Glomerular endothelial cell (primary cell): Measurements from ENCODE around the gene PCTP. TPM values are rescaled to one million over a fixed set of nuclear protein-coding genes. Genes with fewer than 3 reads are reported as not detected.

Source experiments
- DNase-seq: peaks from one replicate; pipeline ENCODE4 v3.0.0-alpha.2; 2011; ENCODE audit warnings: low read depth, low spot score; ENCODE audit errors: extremely low read depth
- total RNA-seq: library from RNA; depleted of rRNA; stranded (reverse); fragments of >200 nt; gene quantifications from 2 replicates; pipeline ENCODE4 v1.2.3, GENCODE V29; 2015

PCTP gene
- 22.6 and 29.6 TPM in 2 replicates for total RNA-seq

DNA sequence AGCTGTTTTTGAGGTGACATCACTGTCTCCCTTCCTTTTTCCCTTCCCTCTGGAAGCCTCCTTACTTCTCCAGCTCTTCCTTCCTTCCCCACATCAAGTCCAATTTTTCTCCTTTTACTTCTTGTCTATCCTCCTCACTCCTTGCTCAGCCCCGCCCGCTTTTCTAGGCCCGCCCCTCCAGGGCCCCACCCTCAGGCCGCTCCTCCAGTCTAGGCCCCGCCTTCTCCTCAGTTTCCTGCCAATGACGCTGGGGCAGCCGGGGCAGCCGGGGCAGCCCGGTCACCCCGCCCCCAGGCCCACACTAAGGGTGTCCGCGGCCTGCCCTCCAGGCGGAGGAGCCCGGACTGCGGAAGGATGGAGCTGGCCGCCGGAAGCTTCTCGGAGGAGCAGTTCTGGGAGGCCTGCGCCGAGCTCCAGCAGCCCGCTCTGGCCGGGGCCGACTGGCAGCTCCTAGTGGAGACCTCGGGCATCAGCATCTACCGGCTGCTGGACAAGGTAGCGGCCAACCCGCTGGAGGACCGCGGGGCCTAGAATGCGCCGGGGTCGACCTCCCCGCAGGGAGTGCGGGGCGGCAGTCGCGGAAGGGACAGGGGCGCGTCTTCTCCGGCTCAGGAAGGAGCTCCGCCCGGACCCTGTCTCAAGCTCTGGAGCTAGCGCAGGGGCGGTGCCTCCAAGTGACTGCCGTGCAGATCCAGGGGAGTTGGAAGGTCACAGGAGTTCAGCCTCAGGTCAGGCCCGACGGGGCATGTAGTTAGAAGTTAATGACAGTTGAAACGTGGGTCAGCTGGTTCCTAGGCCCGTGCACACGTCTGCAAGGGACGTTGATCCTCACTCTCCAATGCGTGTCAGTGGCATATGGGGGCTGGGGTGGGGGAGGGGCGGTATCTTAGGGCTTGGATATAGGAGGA is at the start of gene PCTP:
TSS of gene PCTP (plus strand) at position 302 of the 908 bp plus-strand sequence. CDS start at position 355, 53 bp downstream.
- DNase-seq = no peak

DNA sequence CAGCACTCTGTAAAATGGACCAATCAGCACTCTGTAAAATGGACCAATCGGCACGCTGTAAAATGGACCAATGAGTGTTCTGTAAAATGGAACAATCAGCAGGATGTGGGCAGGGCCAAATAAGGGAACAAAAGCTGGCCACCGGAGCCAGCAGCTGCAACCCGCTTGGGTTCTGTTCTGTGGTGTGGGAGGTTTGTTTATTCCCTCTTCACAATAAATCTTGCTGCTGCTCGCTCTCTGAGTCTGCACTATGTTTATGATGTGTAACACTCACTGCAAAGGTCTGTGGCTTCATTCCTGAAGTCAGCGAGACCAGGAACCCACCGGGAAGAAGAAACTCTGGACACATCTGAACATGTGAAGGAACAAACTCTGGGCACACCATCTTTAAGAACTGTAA is 48.7 kb upstream of the PCTP start:
- DNase-seq = no peak

DNA sequence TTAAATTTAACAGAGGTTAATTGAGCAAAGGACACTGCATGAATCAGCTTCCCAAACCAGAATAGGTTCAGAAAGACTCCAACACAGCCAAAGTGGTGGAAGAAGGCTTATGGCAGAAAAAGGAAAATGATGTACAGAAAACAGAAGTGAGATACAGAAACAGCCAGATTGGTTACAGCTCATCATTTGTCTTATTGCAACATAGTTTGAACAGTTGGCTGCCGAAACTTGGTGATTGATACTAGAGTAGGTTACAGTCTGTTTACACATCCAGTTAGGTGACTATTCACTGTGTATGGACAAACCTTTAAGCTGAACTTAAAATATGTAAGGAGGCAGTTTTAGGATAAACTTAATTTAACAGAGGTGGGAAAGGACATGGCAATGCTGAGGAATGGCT is 46.5 kb upstream of the PCTP start:
- no peak for DNase-seq

DNA sequence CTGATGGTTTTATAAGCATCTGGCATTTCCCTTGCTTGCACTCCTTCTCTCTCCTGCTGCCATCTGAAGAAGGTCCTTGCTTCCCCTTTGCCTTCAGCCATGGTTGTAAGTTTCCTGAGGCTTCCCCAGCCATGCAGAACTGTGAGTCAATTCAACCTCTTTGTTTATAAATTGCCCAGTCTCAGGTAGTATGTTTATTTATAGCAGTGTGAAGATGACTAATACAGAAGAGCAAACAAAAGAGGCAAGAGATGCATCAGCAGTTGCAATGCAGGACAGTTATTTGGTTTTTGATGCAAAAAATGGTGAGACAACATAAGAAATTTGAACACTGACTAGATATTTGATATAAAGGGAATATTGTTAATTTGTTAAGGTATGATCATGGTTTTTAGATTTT is 45.0 kb upstream of the PCTP start:
- DNase-seq = no peak

DNA sequence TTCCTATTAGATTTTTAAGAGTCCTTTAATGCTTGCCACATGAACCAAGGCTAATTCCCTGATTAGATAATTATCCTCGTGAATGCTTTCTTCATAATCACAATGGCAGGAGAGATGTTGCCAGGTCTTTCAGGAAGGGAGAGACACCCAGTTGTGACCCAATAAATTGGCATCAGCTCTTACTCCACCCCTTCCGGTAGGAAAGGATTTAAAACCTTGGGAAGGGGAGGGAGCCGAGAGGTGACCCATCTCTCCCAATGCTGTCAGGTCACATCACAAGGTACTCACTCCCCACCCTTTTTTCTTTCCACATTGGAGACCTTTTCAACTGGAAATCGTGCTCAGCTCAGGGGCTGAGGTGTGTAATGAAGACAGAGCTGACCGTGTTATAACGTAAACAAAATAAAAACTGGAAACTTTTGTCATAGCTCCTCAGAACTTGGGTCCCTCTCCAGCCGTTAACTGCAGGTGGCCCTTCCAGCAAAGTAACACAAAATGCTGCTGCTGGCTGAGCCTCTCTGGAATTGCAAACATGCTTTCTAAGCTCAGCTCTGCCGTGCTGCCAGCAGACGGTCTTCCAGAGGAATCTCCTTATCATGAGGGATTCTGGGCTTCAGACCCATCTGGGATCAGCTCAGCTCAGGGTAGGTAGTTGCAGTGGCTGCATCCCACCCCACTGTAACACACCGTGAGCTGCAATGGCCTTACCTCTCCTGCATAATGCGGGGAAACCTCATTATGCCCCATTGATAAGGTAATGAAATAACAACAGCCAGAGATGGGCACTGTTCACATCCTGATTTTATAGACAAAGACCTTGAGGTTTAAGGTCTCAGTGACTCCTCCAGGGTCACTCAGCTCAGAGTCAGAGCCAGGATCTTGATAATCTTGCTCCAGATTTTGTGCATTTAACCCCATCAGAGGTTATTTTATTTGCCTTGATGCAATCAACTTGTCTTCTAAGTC is 43.8 kb upstream of the PCTP start:
- DNase-seq = no peak

DNA sequence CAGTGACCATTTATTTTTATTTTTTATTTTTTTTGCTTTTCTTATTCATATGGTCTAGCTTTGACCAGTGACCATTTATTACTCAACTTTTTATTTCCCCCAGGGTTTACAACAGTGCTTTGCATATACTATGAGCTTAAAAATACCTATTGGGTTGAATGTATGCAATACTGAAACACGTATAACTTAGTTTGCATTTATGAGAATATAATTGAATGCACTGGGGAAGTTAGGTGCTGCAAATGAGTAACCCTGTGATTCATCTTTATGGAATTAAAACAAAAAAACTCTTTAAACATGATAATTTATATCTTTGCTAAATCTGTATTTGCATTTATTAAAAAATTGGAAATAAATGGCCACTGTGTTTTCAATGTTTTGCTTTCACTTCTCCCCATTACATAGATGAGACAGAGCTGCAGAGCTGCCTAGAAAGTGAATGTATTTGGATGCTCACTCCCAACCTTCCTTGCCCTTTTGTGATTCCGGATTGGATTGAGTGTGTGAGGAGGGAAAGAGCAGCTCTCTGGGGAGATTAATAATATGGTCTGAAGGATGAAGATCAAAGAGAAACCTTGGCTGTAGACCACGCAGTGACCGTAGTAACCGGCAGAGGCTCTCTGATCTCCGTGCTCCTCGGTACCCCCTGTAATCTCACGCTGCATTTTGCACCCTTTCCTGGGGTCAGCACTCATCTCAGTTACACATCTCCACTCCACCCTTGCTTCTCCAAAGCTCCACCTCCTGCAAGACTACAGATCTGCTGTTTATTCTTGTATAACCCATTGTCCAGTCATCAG is 42.5 kb upstream of the PCTP start:
- DNase-seq = no peak

DNA sequence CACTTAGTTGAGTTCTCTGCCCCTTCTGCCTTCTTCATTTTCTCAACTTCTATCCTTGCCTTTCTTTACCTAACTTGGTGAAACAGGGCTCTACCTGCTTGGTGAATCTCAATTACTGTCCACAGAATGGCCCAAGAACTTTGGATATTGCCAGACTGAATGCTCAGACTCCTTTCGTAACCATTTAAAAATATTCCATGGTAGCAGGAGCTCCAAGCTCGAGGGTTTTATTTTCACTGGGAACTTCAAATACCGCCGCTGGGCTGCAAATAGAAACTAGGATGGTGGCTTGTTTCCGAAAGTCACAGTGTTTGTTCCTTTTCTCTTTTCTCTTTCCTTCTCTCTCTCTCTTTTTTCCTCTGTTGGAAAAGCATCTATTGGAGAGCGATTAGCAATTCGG is 41.4 kb upstream of the PCTP start:
- no peak for DNase-seq

DNA sequence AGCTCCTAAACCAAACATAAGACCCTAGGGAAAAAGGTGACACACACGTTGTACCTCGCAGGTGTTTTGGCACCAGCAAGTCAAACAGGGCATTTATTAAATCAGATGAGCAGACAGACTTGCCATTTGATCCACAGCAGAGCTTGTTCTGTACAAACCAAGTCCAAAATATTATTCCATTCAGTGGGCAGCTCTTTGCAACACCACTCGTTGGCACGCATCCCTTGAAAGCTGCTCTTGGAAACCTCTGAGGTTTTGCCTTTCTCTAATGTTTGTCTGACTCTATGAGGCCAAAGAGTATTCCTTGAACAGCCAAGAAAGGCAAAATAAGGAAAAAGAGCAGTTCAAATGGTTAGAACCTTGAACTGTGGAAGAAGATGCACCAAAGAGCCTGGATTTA is 40.9 kb upstream of the PCTP start:
- DNase-seq = no peak

DNA sequence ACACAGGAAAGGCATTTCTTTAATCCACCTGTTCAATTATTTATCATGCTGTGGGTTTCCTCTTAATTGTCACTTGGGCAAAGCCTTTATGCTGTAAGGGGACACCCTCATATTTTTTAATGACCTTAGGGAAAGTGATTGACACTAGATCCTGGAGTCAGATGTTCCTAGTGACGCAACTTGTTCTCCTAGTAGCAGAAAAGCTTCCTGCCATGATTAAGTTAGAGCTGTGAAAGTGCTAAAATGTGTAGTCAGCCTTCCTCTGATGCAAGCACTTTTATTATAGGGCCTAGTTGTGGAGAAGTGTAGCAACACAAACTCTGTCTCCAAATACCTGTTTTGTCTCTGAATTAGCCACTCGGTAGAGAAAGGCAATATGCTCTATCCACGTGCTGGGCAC is 40.4 kb upstream of the PCTP start:
- no peak for DNase-seq

DNA sequence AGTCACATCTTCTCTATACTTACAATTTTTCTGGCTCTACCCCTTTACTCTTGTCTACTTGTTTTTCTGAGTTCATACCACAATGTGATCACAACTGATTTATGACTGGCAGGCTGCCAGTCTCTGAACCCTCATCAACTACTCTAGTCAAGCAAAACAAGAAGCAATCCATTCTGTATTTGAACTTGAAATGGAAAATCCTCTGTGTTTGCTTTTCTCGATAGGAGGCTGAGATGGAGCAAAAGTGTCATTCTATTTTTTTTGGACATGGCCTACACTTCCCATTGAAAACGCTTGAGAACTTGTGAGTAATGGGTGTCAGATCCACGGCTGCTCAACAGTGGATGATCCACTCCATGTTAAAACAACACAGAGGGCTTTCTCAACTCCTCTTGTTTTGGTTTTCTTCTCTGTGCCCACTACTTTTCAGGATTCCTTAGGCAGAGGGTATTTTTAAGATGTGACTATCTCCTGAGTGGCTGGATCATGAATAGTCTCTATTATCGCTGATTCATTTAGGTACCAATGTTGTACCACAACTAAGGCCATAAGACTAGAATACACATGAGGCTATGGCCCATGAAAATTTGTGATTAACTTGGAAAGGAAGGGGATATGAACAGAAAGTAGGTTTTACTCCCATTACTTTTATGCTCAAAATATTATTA is 39.9 kb upstream of the PCTP start:
- no peak for DNase-seq

DNA sequence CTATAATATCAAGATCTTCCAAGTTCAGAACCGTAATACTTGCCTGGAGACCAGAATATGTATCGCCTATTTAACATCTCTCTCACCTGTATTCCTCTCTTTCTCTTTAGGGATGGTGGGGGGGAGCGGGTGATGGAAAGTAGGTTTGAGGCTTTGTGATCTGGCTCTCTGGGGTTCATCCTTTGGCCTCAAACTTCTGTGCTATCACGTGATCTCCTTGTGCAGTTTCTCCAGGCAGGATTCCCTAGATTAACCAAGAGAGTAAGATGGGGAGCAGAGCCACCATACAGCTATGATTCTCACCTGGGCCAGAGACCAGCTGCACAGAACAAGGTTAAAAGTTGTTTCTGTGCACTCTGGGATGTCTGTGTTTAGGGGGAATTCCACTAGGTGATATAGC is 33.4 kb upstream of the PCTP start:
- no peak for DNase-seq

DNA sequence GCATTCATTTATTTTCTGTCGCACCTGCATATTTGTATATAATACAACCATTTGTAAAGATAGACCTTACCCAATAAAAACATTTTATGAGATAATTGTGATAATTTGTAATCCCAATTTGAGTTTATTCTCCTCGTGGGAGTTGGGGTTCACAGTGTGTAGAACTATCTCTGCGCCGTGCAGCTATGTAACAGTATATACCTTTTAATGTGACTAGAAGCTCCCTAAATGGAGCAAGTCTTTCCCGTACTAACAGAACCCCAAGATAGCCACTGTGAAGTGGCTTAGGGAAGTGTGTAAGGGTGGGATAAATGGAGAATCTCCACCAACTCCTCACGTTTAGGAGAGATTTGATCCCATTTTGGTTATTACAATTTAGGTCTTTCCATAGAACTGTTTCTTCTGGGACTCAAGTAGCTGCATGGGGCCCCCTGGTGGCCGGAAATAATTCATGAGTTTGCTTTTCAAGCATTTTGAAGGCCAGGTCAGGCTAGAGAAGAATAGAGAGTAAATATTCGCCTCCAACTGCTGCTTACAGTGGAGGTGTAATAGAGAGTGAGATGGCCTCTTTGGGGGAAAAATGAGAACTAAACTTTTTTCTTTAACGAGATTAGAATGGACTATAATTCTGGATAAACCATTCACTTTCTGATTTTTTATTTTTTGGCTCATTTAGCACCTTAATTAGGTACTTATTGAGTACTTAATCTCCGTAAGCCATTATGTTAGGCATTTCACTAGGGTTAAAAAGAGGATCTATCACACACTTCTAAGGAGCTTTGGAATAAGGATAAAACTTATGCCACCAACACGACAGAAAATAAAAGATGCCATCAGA is 32.7 kb upstream of the PCTP start:
- peak; percentile 48 for DNase-seq

DNA sequence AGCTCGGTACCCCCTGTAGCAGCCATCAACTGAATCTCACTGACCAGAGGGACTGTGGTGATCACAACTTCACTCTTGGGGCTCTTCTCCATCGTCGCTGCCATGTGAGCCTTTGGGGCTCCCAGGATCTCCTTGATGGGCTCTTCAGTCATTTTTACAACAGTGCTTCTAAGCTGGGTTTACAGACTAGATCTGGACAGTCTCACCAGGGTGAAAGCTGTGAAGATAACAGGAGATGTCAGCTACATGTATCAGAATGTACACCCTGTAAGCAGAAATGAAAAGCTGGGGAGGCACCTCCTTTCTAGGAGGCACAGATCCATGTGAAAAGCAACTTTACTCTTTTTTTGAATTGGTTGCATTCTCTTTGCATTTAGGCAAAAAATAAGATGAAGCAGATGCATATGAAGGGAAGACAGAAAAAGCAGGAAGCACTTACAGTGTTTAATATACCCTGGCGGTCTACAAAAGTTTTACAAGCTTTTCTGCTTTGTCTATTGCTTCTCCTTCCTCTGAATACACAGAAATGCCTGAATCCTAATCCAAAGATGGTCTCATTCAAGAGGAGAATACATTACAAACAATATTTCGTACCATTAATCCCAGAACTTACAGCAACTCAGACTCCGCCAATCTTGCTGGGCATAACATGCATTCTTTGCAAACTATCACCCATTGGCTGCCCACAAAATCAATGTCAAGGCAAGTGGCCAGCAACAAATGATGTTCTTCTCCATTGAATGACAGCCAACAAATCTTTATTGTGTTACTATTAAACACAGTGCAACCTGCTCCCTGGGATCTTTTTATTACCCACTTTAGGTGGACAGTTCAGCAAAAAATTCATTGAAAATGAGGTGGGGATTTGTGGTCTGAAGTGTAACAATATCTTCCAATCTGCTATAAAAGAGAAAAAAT is 29.7 kb upstream of the PCTP start:
- no peak for DNase-seq

DNA sequence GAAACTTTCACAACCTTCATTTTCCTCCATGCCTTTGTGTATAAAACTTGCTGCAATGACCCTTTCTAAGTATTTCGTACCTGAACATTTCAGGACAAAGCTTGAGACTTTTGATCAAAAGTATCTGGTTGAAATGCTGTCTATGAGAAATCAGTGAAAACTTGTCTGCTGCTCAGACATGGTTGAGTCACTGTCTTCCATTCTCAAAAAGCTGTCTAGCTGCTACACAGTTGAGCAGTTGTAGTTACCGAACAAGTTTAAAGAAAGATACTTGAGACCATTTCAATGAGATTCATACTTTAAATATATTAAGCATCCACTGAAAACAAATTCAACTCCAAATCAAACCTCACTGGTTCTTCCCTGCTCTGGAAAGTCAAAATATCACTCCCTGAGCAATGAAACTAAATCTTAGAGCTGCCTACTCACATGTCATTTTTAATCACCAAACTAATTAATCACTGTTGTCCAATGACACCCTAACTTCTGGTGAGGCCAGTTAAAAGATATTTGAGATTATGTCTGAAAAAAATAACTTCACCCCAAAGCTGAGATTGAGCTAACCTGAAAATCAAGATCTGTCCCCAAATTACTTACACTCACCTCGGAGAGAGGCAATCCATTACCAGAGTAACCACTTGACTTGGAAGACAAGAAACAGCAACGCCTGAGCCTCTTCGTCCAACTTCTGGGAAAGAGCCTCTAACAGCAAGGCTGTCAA is 28.7 kb upstream of the PCTP start:
- no peak for DNase-seq

DNA sequence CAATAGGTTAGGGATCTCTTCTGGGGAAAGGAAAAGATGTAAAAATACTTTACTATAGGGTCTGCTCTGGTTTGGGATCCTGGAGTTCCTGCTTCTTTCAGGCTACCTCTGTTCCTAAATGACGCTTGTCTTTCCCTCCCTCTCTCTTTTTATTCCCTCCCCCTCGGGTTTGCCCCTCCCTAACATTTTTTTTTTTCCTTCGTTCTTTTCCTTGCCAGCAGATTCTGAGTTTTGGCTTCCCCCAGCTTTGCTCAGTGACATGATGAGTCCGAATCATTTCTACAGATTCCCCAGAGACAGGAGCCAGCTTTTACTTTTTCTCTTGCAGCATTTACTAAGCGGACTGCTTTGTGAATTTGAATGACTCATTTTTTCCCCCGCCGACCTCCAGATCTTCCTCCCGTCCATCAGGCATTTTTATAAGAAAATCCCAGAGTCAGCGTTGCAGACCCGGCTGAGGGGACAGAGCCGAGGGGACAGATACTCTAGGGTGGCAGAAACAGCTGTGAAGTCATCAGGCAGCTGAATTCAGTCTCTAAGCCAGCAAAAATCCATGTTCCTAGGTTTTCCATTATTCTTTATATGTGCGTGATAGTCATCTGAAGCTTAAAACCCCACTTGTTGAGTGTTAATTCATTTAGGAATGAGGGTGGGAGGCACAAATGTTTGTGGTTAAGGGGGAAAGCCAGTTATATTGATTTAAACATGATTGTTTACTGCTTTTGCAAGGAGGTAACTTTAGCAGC is 27.9 kb upstream of the PCTP start, which contains the start of gene TMEM100:
TSS of gene TMEM100 (minus strand) at position 123 of the 746 bp plus-strand sequence. CDS start 1,794 bp downstream, outside the sequence.
- DNase-seq = peak; percentile 60

DNA sequence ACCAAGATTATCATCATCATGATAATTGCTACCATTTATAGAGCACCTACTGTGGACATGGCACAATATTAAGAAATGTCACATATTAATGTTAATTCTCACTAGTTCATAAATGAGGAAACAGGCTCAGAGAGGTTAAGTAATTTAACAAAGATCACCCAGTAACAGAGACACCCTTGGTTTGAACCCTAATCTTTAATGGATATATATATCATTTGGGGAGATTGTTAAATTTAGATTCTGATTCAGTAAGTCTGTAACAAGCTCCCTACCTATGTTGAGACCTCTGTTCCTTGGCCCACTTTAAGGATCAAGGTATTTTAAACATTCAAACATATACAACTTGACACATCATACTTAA is 27.4 kb upstream of the PCTP start:
- no peak for DNase-seq

DNA sequence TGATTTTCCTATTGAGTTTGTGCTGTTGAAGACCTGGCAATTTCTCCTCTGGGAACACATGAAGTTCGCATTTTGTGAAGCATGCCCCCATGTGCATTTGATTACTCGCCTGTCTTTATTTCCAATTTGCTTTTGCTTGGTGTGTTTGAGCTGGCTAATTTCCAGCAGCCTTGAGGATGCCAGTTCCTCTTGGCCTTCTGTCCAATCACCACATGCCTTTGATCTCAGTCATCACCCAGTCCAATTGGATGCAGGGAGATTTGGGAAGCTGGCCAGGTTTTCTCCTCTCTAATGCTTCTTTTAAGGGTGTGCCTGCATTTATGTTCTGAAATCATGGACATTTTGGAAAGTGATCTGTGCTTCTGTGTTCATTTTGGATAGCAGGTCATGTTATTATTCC is 24.4 kb upstream of the PCTP start:
- no peak for DNase-seq
